ENCODE data around the gene TAF8.

The TAF8 gene

GRCh38 chr6:42124223-42124836 is 74.0 kb downstream of the TAF8 start:
- H3K4me3 ChIP-seq (ENCODE audit: control insufficient read depth, low read depth, low read length), result no peak overlapping the region

DNA sequence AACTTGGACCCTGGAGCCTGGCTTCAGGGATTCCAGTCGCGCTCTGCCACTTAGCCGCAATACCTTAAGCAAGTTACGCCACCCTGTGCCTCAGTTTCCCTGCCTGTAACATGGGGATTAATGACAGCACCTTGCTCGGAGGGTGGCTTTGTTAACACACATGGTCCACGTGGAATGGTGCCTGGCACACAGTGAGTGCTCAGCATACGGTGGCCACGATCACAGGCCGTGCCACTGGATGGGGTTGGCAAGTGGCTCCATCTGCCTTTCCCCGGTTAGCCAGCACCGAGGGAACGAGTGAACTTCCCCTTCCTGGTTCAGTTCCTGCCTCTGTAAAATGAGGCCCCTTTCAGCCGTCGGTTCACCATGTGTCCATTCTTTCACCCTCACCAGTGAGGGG is 74.9 kb downstream of the TAF8 start:
- no peak overlapping the region for H3K4me3 ChIP-seq (ENCODE audit: control insufficient read depth, low read depth, low read length)
- TF ChIP-seq, protein P1, sequence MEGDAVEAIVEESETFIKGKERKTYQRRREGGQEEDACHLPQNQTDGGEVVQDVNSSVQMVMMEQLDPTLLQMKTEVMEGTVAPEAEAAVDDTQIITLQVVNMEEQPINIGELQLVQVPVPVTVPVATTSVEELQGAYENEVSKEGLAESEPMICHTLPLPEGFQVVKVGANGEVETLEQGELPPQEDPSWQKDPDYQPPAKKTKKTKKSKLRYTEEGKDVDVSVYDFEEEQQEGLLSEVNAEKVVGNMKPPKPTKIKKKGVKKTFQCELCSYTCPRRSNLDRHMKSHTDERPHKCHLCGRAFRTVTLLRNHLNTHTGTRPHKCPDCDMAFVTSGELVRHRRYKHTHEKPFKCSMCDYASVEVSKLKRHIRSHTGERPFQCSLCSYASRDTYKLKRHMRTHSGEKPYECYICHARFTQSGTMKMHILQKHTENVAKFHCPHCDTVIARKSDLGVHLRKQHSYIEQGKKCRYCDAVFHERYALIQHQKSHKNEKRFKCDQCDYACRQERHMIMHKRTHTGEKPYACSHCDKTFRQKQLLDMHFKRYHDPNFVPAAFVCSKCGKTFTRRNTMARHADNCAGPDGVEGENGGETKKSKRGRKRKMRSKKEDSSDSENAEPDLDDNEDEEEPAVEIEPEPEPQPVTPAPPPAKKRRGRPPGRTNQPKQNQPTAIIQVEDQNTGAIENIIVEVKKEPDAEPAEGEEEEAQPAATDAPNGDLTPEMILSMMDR (conservative IDR thresholded peaks at IDR 0.05; ENCODE audit: control insufficient read depth, insufficient read depth, low read depth, low read length), result no peak
- no peak for DNase-seq (ENCODE audit: low read depth)

More at GRCh38 chr6:42124223-42124836, 74.0 kb downstream of the TAF8 start:
- TF ChIP-seq, protein P1 (conservative IDR thresholded peaks at IDR 0.05; ENCODE audit: control insufficient read depth, insufficient read depth, low read depth, low read length), result no peak
- DNase-seq (ENCODE audit: low read depth), result no peak

DNA sequence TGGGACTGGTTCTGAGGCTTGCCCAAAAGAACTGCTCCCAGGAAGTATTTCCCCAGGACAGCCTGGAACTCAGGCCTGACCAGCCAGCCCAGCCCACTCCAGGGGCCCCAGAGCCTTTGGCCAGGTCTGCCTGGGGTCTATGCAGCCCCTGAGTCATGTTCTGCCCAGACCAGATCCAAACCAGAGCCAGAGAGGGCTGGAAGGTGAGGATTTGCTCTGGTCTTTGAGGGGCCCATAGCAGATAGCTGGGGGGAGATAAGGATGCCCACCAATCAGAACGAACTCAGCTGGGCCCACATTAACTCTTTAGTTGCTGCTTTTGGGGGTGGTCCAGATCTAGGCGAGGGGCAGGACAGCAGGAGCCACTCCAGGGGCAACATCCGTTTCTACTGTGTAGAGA is 75.3 kb downstream of the TAF8 start:
- TF ChIP-seq, protein P1 (conservative IDR thresholded peaks at IDR 0.05; ENCODE audit: control insufficient read depth, insufficient read depth, low read depth, low read length), result no peak
- DNase-seq (ENCODE audit: low read depth), result no peak
- H3K4me3 ChIP-seq (ENCODE audit: control insufficient read depth, low read depth, low read length), result no peak overlapping the region

GRCh38 chr6:42128460-42129359 is 78.4 kb downstream of the TAF8 start:
- no peak for DNase-seq (ENCODE audit: low read depth)
- H3K4me3 ChIP-seq (ENCODE audit: control insufficient read depth, low read depth, low read length), result no peak overlapping the region
- TF ChIP-seq, protein P1 (conservative IDR thresholded peaks at IDR 0.05; ENCODE audit: control insufficient read depth, insufficient read depth, low read depth, low read length), result no peak

DNA sequence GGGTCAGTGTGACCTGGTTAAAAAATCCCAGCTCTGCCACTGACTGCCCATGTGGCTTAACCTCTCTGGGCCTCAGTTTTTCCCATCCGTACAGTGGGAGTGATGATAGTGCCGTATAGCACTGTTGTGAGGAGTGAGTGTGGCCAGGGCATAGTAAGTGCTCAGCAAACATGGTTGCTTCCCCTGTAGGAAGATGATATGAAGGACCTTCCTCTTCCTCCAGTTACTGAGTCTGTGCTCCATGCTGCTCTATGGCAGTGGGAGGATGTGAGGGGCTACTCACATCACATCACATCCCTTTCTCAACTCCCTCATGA is 79.0 kb downstream of the TAF8 start:
- no peak for DNase-seq (ENCODE audit: low read depth)
- H3K4me3 ChIP-seq (ENCODE audit: control insufficient read depth, low read depth, low read length), result no peak overlapping the region
- TF ChIP-seq, protein P1 (conservative IDR thresholded peaks at IDR 0.05; ENCODE audit: control insufficient read depth, insufficient read depth, low read depth, low read length), result no peak

GRCh38 chr6:42131531-42131930 is 81.2 kb downstream of the TAF8 start:
- no peak overlapping the region for H3K4me3 ChIP-seq (ENCODE audit: control insufficient read depth, low read depth, low read length)
- TF ChIP-seq, protein P1 (conservative IDR thresholded peaks at IDR 0.05; ENCODE audit: control insufficient read depth, insufficient read depth, low read depth, low read length), result no peak
- DNase-seq (ENCODE audit: low read depth), result peak; percentile 90
